IMR-90 (cell line): ENCODE results near the gene UBASH3A. TPM values are rescaled to one million over a fixed set of nuclear protein-coding genes. Genes with fewer than 3 reads are reported as not detected.

Experiments
- ATAC-seq: fragments of 200-7000 bp; cut with Tn5 transposase; 2 replicates; pipeline ENCODE4 v1.9.1; 2020; ENCODE audit warnings: low read depth, mild to moderate bottlenecking, moderate library complexity
- BruUV-seq: library from RNA; stranded (reverse); fragments of 400-500 nt; replicated peaks from 2 replicates; lab custom pipeline; 2021; lab: Mats Ljungman, UMichigan
- CTCF ChIA-PET: fragments of 300-600 bp; formaldehyde crosslinking; extraction: SDS; loops from one replicate; lab custom pipeline; 2021; ENCODE audit warnings: antibody characterized with exemption; lab: Yijun Ruan, JAX
- POLR2A ChIA-PET: fragments of 300-600 bp; sonication (Branson Sonifier 250); formaldehyde crosslinking; loops from one replicate; lab custom pipeline; 2022; ENCODE audit warnings: antibody characterized with exemption; ENCODE audit not compliant: unreplicated experiment; lab: Charles Lee
- DNase-seq: peaks from one replicate; pipeline ENCODE4 v3.0.0; 2013
- H2AFZ ChIP-seq: replicated peaks from 2 replicates; pipeline ENCODE3; 2013; ENCODE audit warnings: low read length, mild to moderate bottlenecking; ENCODE audit not compliant: poor library complexity
- H2AK5ac ChIP-seq: 2 replicates; pipeline ENCODE4 v1.6.1; 2013; ENCODE audit warnings: low read depth, low read length, inconsistent platforms
- H2AK9ac ChIP-seq: replicated peaks from 2 replicates; pipeline ENCODE3; 2013; ENCODE audit warnings: mild to moderate bottlenecking, low read depth, low read length, moderate library complexity; ENCODE audit not compliant: poor library complexity
- H2BK120ac ChIP-seq: 2 replicates; pipeline ENCODE4 v1.6.1; 2013; ENCODE audit warnings: low read depth, low read length, inconsistent platforms
- H2BK15ac ChIP-seq: 3 replicates; pipeline ENCODE4 v1.6.1; 2013; ENCODE audit warnings: low read depth, low read length, inconsistent platforms
- H2BK20ac ChIP-seq: 2 replicates; pipeline ENCODE4 v1.6.1; 2013; ENCODE audit warnings: low read depth, mild to moderate bottlenecking, inconsistent platforms, low read length, moderate library complexity
- H2BK5ac ChIP-seq: 2 replicates; pipeline ENCODE4 v1.6.1; 2013; ENCODE audit warnings: mild to moderate bottlenecking, low read depth, low read length, inconsistent platforms; ENCODE audit not compliant: poor library complexity, severe bottlenecking
- H3K14ac ChIP-seq: replicated peaks from 2 replicates; pipeline ENCODE4 v1.6.1; 2013; ENCODE audit warnings: low read depth, low read length, inconsistent platforms
- H3K18ac ChIP-seq: 2 replicates; pipeline ENCODE4 v1.6.1; 2013; ENCODE audit warnings: low read depth, low read length, control low read depth
- H3K23ac ChIP-seq: 2 replicates; pipeline ENCODE4 v1.6.1; 2013; ENCODE audit warnings: low read depth, low read length, inconsistent platforms
- H3K27ac ChIP-seq: 2 replicates; pipeline ENCODE4 v1.5.1; 2013; ENCODE audit warnings: mild to moderate bottlenecking, control low read depth, low read length; ENCODE audit not compliant: insufficient read depth
- H3K27me3 ChIP-seq: 2 replicates; pipeline ENCODE4 v1.6.1; 2013; ENCODE audit warnings: low read length; ENCODE audit not compliant: control insufficient read depth, insufficient read depth
- H3K36me3 ChIP-seq: 2 replicates; pipeline ENCODE4 v1.6.1; 2013; ENCODE audit warnings: low read length, mixed read lengths; ENCODE audit not compliant: control insufficient read depth, insufficient read depth
- H3K4ac ChIP-seq: 2 replicates; pipeline ENCODE4 v1.6.1; 2013; ENCODE audit warnings: low read depth, low read length, inconsistent platforms
- H3K4me1 ChIP-seq: 2 replicates; pipeline ENCODE4 v1.6.1; 2013; ENCODE audit warnings: low read length, mixed read lengths; ENCODE audit not compliant: control insufficient read depth, insufficient read depth
- H3K4me2 ChIP-seq: 2 replicates; pipeline ENCODE4 v1.6.1; 2013; ENCODE audit warnings: low read depth, mild to moderate bottlenecking, control low read depth, low read length, moderate library complexity
- H3K4me3 ChIP-seq: 2 replicates; pipeline ENCODE4 v1.5.1; 2013; ENCODE audit warnings: low read depth, mild to moderate bottlenecking, control low read depth, low read length, moderate library complexity; ENCODE audit not compliant: insufficient read depth
- H3K56ac ChIP-seq: 2 replicates; pipeline ENCODE4 v1.6.1; 2013; ENCODE audit warnings: low read length, inconsistent platforms; ENCODE audit not compliant: insufficient read depth; ENCODE audit errors: extremely low read depth
- H3K79me1 ChIP-seq, 2 experiments: 2 replicates each; pipeline ENCODE4 v1.6.1; 2013; ENCODE audit warnings: low read length in 2 of 2, inconsistent platforms in 1 of 2, low read depth in 1 of 2
- H3K9ac ChIP-seq: 2 replicates; pipeline ENCODE4 v1.6.1; 2013; ENCODE audit warnings: low read depth, low read length, control low read depth
- H3K9me1 ChIP-seq: 2 replicates; pipeline ENCODE4 v1.6.1; 2013; ENCODE audit warnings: low read length, inconsistent platforms; ENCODE audit not compliant: insufficient read depth
- H3K9me3 ChIP-seq: 2 replicates; pipeline ENCODE4 v1.6.1; 2013; ENCODE audit warnings: low read length; ENCODE audit not compliant: control insufficient read depth, insufficient read depth
- H4K20me1 ChIP-seq: 2 replicates; pipeline ENCODE4 v1.6.1; 2013; ENCODE audit warnings: low read length, inconsistent platforms; ENCODE audit not compliant: insufficient read depth
- H4K5ac ChIP-seq: 2 replicates; pipeline ENCODE4 v1.6.1; 2013; ENCODE audit warnings: mild to moderate bottlenecking, low read depth, low read length, control low read depth
- H4K8ac ChIP-seq, 2 experiments: 2 replicates each; pipeline ENCODE4 v1.6.1; 2013; ENCODE audit warnings: low read depth in 2 of 2, low read length in 2 of 2, control low read depth in 1 of 2, inconsistent platforms in 1 of 2
- H4K91ac ChIP-seq: 2 replicates; pipeline ENCODE4 v1.6.1; 2013; ENCODE audit warnings: low read depth, low read length, inconsistent platforms; ENCODE audit not compliant: insufficient read depth
- CEBPB ChIP-seq: IDR thresholded peaks from 2 replicates; pipeline ENCODE4 v1.6.1; 2012; ENCODE audit warnings: low read depth, low read length, improper control_type of control experiment
- FOS ChIP-seq: fragments of 150-350 bp; IDR thresholded peaks from 2 replicates; pipeline ENCODE4 v1.6.1; 2016; ENCODE audit warnings: low read depth, low read length
- POLR2A ChIP-seq: IDR thresholded peaks from 2 replicates; pipeline ENCODE4 v1.6.1; 2012; ENCODE audit warnings: mild to moderate bottlenecking, low read depth, low read length
- WGBS, 2 experiments: methylation state at CpG; one replicate each; pipeline versions ENCODE4 v1.1.5 to v1.1.7; 2013; ENCODE audit warnings: missing lambda C conversion rate in 2 of 2; ENCODE audit not compliant: insufficient read length in 1 of 2; ENCODE audit errors: extremely low coverage in 2 of 2; 5-methylcytosine and 5-hydroxymethylcytosine counted together
- dilution Hi-C: fragments of 300-500 bp; cut with HindIII; formaldehyde crosslinking; loops from one replicate; pipeline ENCODE4 v1.14.3; 2018; ENCODE audit warnings: low sequenced_read_pairs; ENCODE audit not compliant: unreplicated experiment
- in situ Hi-C: fragments of 300-500 bp; cut with MboI; formaldehyde crosslinking; loops from 3 replicates; pipeline ENCODE4 v1.14.3; 2019; ENCODE audit warnings: low sequenced_read_pairs, inconsistent platforms, mixed read lengths
- intact Hi-C: fragments of 100-400 bp; cut with micrococcal nuclease; formaldehyde crosslinking; loops from 2 replicates; pipeline ENCODE4 v1.10.0; 2022
- polyA plus RNA-seq, 3 experiments: library from polyadenylated mRNA; depleted of rRNA; stranded (reverse); fragments of >200 nt; gene quantifications; 2 replicates each; pipeline ENCODE4 v1.2.3, GENCODE V29; 2012; ENCODE audit warnings: low replicate concordance in 1 of 3
- total RNA-seq: library from RNA; depleted of rRNA; stranded (reverse); fragments of >200 nt; gene quantifications from 2 replicates; pipeline ENCODE4 v1.2.3, GENCODE V29; 2012

The UBASH3A gene
- total and polyA plus RNA-seq, 2 of the 4 experiments (the other 2 are of a cell fraction), result not detected

GRCh38 chr21:42459546-42460215 lies 56.0 kb downstream of the UBASH3A start:
- Histone ChIP-seq H4K8ac (no peak overlapping the region), H4K20me1 (no peaks in the 10 kb centered on the region), H2AK9ac (no peak overlapping the region), H3K36me3 (no peaks in the 10 kb centered on the region), H2BK120ac (no peak overlapping the region), H3K27me3 (peaks cover 11% of the 10 kb centered on the region), H4K5ac (no peak overlapping the region), H3K4me1 (no peaks in the 10 kb centered on the region), H3K4me2 (no peak overlapping the region), H2AK5ac (no peak overlapping the region), H3K79me1 (no peaks in the 10 kb centered on the region), H3K4me3 (no peak overlapping the region), H3K56ac (no peak overlapping the region), H3K9ac (no peak overlapping the region), H3K18ac (no peak overlapping the region), H2BK5ac (no peak overlapping the region), H2AFZ (no peak overlapping the region), H3K9me3 (no peaks in the 10 kb centered on the region), H3K14ac (no peak overlapping the region), H3K9me1 (no peaks in the 10 kb centered on the region), H3K4ac (no peak overlapping the region), H4K91ac (no peak overlapping the region), H2BK15ac (no peak overlapping the region), H3K27ac (no peak overlapping the region), H3K23ac (no peak overlapping the region), H2BK20ac (no peak overlapping the region)
- 45% methylated on average over 9 of the region's 11 CpGs; no CpG with 5 or more reads in 1 of the 2 experiments for WGBS, 2 experiments
- no TSS peak for BruUV-seq
- POLR2A ChIA-PET, result no interaction called here
- intact Hi-C loops (no loop called here), dilution Hi-C loops (no loop called here), in situ Hi-C loops (no loop called here)
- CTCF ChIA-PET, result no interaction called here
- ATAC-seq (no peak), DNase-seq (no peak)
- no peak for TF ChIP-seq POLR2A
- TF ChIP-seq FOS, result no peak
- no peak for TF ChIP-seq CEBPB
